HepG2 (cell line): Measurements from ENCODE around the gene PSMD1. TPM values are rescaled to one million over a fixed set of nuclear protein-coding genes. Genes with fewer than 3 reads are reported as not detected.

Experiments used
- CEBPZ ChIP-seq: IDR thresholded peaks from 2 replicates; pipeline ENCODE4 v1.6.1; 2012; ENCODE audit warnings: low read length, improper control_type of control experiment
- CHD4 ChIP-seq: fragments of 200-600 bp; sonication (generic); IDR thresholded peaks from 2 replicates; pipeline ENCODE4 v1.7.0; 2017; ENCODE audit warnings: mild to moderate bottlenecking, low read length, borderline replicate concordance
- ELF3 ChIP-seq: IDR thresholded peaks from 2 replicates; pipeline ENCODE4 v1.6.1; 2016; ENCODE audit warnings: missing genetic modification reagents, missing compliant biosample characterization
- HES4 ChIP-seq: sonication (generic); formaldehyde crosslinking; IDR thresholded peaks from 2 replicates; pipeline ENCODE4 v1.9.0; 2021; ENCODE audit warnings: mild to moderate bottlenecking, missing genetic modification reagents, borderline replicate concordance
- IRF2 ChIP-seq: IDR thresholded peaks from 2 replicates; pipeline ENCODE4 v1.6.1; 2018; ENCODE audit warnings: missing genetic modification reagents, missing compliant biosample characterization
- KAT7 ChIP-seq: IDR thresholded peaks from 2 replicates; pipeline ENCODE4 v1.6.1; 2018; ENCODE audit warnings: borderline replicate concordance, missing compliant biosample characterization
- KDM5A ChIP-seq: fragments of 200-600 bp; sonication (generic); IDR thresholded peaks from 2 replicates; pipeline ENCODE4 v1.7.0; 2018; ENCODE audit warnings: antibody characterized with exemption, mild to moderate bottlenecking, low read length, borderline replicate concordance
- MAFK ChIP-seq, 2 experiments: IDR thresholded peaks in 1 of 2; conservative IDR thresholded peaks in 1 of 2; 2 replicates each; pipeline ENCODE4 v1.6.1; 2011; ENCODE audit warnings: improper control_type of control experiment in 2 of 2, low read length in 2 of 2
- MXI1 ChIP-seq: IDR thresholded peaks from 3 replicates; pipeline ENCODE4 v1.6.1; 2012; ENCODE audit warnings: low read depth, low read length, inconsistent platforms, borderline replicate concordance
- RCOR2 ChIP-seq: IDR thresholded peaks from 2 replicates; pipeline ENCODE4 v1.6.1; 2016; ENCODE audit warnings: missing biosample characterization, missing genetic modification reagents
- SALL1 ChIP-seq: sonication (generic); formaldehyde crosslinking; IDR thresholded peaks from 2 replicates; pipeline ENCODE4 v1.8.0; 2022; ENCODE audit warnings: mild to moderate bottlenecking, missing genetic modification reagents
- SIX1 ChIP-seq: sonication (generic); formaldehyde crosslinking; IDR thresholded peaks from 2 replicates; pipeline ENCODE4 v1.4.0; 2020; ENCODE audit warnings: missing genetic modification reagents, borderline replicate concordance
- SMARCE1 ChIP-seq: fragments of 450-650 bp; IDR thresholded peaks from 2 replicates; pipeline ENCODE4 v1.6.1; 2017; ENCODE audit warnings: borderline replicate concordance
- SOX13 ChIP-seq, 3 experiments: fragments of 450-650 bp in 1 of 3; sonication (generic) in 1 of 3; formaldehyde crosslinking in 1 of 3; IDR thresholded peaks in 2 of 3; conservative IDR thresholded peaks in 1 of 3; 2 replicates each; pipeline versions ENCODE4 v1.5.0 to v1.6.1; 2016 to 2020; ENCODE audit warnings: antibody characterized with exemption in 1 of 3, mild to moderate bottlenecking in 1 of 3, missing compliant biosample characterization in 1 of 3, missing genetic modification reagents in 1 of 3, moderate library complexity in 1 of 3
- TBX3 ChIP-seq: fragments of 450-650 bp; IDR thresholded peaks from 2 replicates; pipeline ENCODE4 v1.6.1; 2017; ENCODE audit warnings: antibody characterized with exemption, mild to moderate bottlenecking, inconsistent platforms, borderline replicate concordance
- THAP7 ChIP-seq: sonication (generic); formaldehyde crosslinking; IDR thresholded peaks from 2 replicates; pipeline ENCODE4 v1.8.1; 2023; ENCODE audit warnings: mild to moderate bottlenecking, missing genetic modification reagents
- YEATS4 ChIP-seq: sonication (generic); formaldehyde crosslinking; IDR thresholded peaks from 2 replicates; pipeline ENCODE4 v1.4.0; 2020; ENCODE audit warnings: missing genetic modification reagents, borderline replicate concordance
- ZMYM3 ChIP-seq: sonication (generic); formaldehyde crosslinking; IDR thresholded peaks from 2 replicates; pipeline ENCODE4 v1.5.1; 2020; ENCODE audit warnings: mild to moderate bottlenecking, missing genetic modification reagents
- ZNF143 ChIP-seq: sonication (generic); formaldehyde crosslinking; IDR thresholded peaks from 2 replicates; pipeline ENCODE4 v1.4.0; 2020; ENCODE audit warnings: missing genetic modification reagents
- ZNF225 ChIP-seq: sonication (generic); formaldehyde crosslinking; IDR thresholded peaks from 2 replicates; pipeline ENCODE4 v1.4.0; 2020; ENCODE audit warnings: mild to moderate bottlenecking, missing genetic modification reagents
- ZNF281 ChIP-seq: sonication (generic); formaldehyde crosslinking; IDR thresholded peaks from 2 replicates; pipeline ENCODE4 v1.4.0; 2020; ENCODE audit warnings: missing genetic modification reagents, borderline replicate concordance
- ZNF788 ChIP-seq: sonication (generic); formaldehyde crosslinking; IDR thresholded peaks from 2 replicates; pipeline ENCODE4 v1.5.0; 2020; ENCODE audit warnings: mild to moderate bottlenecking, missing genetic modification reagents, borderline replicate concordance
- polyA plus RNA-seq, 8 experiments: library from polyadenylated mRNA; depleted of rRNA in 3 of 8; stranded (reverse) in 7 of 8; unstranded in 1 of 8; fragments of >200 nt; fragmentation: Illumina TruSeq in 4 of 8; extraction: Trizol in 4 of 8; gene quantifications; 2 replicates each; pipeline versions ENCODE4 v1.2.1 to v1.2.3, GENCODE V29; 2011 to 2016; ENCODE audit warnings: low read depth in 4 of 8, missing spikeins in 1 of 8, mixed read lengths in 1 of 8; ENCODE audit not compliant: insufficient read depth in 1 of 8
- total RNA-seq, 5 experiments: library from RNA; depleted of rRNA; stranded (reverse); fragments of >200 nt; fragmentation: Illumina TruSeq; extraction: Trizol; gene quantifications; 2 replicates each; pipeline ENCODE4 v1.2.3, GENCODE V29; 2016; ENCODE audit warnings: low read depth in 1 of 5

PSMD1 gene
- total and polyA plus RNA-seq, 2 of the 13 experiments (the other 11 are each of a cell fraction or from before 2014, with no cell fraction given): 136 to 191 TPM

- TF ChIP-seq ZNF143 (CRISPR knock-in tag): peak; percentile 26; the same call in 1 of the 2 replicates
- TF ChIP-seq CEBPZ: no peak
- no peak; the same call in 1 of the 2 replicates for TF ChIP-seq SIX1 (CRISPR knock-in tag)
- peak; percentile 85; the same call in 1 of the 2 replicates for TF ChIP-seq ZNF788 (CRISPR knock-in tag)
- peak; percentile 89 for TF ChIP-seq IRF2 (CRISPR knock-in tag)
- TF ChIP-seq SOX13 (IDR thresholded peaks at IDR 0.05): no peak
- TF ChIP-seq SOX13 (CRISPR knock-in tag; conservative IDR thresholded peaks at IDR 0.05 in 1 of 2, IDR thresholded peaks at IDR 0.05 in 1 of 2): peak; percentile 27 to 63; a peak in 2 of 4 replicates
- no peak for TF ChIP-seq ZNF225 (CRISPR knock-in tag)
- peak; percentile 84 for TF ChIP-seq SALL1
- TF ChIP-seq THAP7 (CRISPR knock-in tag): 0 out of 2 replicates have a peak, but pooled peaks have one; percentile 43
- TF ChIP-seq HES4 (CRISPR knock-in tag): peak; percentile 40; the same call in 1 of the 2 replicates
- TF ChIP-seq ZMYM3 (CRISPR knock-in tag): no peak
- peak; percentile 69; the same call in 1 of the 3 replicates for TF ChIP-seq MXI1
- TF ChIP-seq TBX3: peak; percentile 91
- TF ChIP-seq ELF3: peak; percentile 46
- no peak for TF ChIP-seq RCOR2 (CRISPR knock-in tag)
- no peak for TF ChIP-seq SMARCE1
- TF ChIP-seq ZNF281 (CRISPR knock-in tag): peak; percentile 12; the same call in 1 of the 2 replicates
- TF ChIP-seq MAFK (conservative IDR thresholded peaks at IDR 0.05 in 1 of 2, IDR thresholded peaks at IDR 0.05 in 1 of 2; ENCODE audit: low read length in 2 of 2): peak; percentile 75 to 81
- no peak for TF ChIP-seq CHD4
- TF ChIP-seq KDM5A: peak; percentile 95
- peak; percentile 60; the same call in 1 of the 2 replicates for TF ChIP-seq YEATS4 (CRISPR knock-in tag)
- peak; percentile 88 for TF ChIP-seq KAT7 (CRISPR knock-in tag)
These were observed at the start of gene PSMD1 (continued) for GRCh38 chr2:231056453-231057416.
